AG04450 (cell line): ENCODE results near the gene SKIC2. TPM values are rescaled to one million over a fixed set of nuclear protein-coding genes. Genes with fewer than 3 reads are reported as not detected.
"Not testable (repeated sequence)": the region's sequence is repeated elsewhere in the genome, so short reads cannot be mapped to it uniquely, and the experiment has no call there.

Source experiments
- CTCF ChIA-PET: fragments of 300-600, 350-600 bp; formaldehyde crosslinking; extraction: SDS; loops from one replicate; lab custom pipeline; 2022; ENCODE audit warnings: antibody characterized with exemption, inconsistent platforms; lab: Charles Lee
- POLR2A ChIA-PET: fragments of 350-600 bp; formaldehyde crosslinking; extraction: SDS; loops from one replicate; lab custom pipeline; 2021; ENCODE audit warnings: antibody characterized with exemption, inconsistent platforms; lab: Yijun Ruan, JAX
- DNase-seq: peaks from one replicate; pipeline ENCODE4 v3.0.0-alpha.2; 2011; ENCODE audit warnings: low read depth, low spot score
- H3K27ac ChIP-seq: one replicate; pipeline ENCODE4 v1.5.1; 2012; ENCODE audit warnings: low read depth, low read length, control low read depth
- H3K27me3 ChIP-seq: one replicate; pipeline ENCODE4 v1.6.0; 2012; ENCODE audit warnings: low read length; ENCODE audit not compliant: control insufficient read depth, insufficient read depth
- H3K4me3 ChIP-seq: 2 replicates; pipeline ENCODE4 v1.5.1; 2011; ENCODE audit warnings: mild to moderate bottlenecking, low read depth, low read length, control low read depth
- H3K9me3 ChIP-seq: 2 replicates; pipeline ENCODE4 v1.5.1; 2012; ENCODE audit warnings: low read length; ENCODE audit not compliant: control insufficient read depth, insufficient read depth
- CTCF ChIP-seq: IDR thresholded peaks from 2 replicates; pipeline ENCODE4 v1.5.1; 2011; ENCODE audit warnings: low read depth, low read length, control low read depth, inconsistent platforms
- polyA plus RNA-seq: library from polyadenylated mRNA; depleted of rRNA; stranded (reverse); fragments of >200 nt; gene quantifications from 2 replicates; pipeline ENCODE4 v1.2.3, GENCODE V29; 2011

The SKIC2 gene
- polyA plus RNA-seq, 1 experiment: 26.0 TPM

DNA sequence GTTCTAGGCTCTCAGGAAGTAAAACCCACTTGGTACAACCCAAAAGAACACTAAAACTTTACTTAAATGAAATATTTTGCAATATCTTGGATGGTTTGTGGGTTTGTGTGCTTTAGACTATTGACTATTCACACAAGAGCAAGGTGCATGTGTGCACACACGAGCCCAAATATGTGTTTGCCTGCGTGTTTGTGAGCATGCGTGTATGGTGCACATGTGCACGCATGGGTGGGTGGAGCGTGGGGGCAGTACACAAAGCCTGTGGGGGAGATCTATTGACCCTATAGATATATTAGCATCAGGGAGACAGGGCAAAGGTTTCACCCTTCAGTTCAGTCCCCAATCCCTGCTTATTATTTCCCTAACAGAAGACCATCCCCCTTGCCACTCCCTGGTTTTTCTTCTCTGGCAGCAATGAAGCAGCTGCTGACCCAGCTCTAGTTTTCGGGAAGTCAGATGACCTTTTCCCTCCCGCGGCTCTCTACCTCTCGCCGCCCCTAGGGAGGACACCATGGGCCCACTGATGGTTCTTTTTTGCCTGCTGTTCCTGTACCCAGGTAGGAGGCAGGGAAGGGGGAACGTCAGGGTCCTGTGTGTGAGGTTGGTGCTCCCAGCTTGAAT lies 31.6 kb upstream of the SKIC2 start, which contains the start of gene C2:
Gene C2 (plus strand): TSS at position 476 of the 621 bp plus-strand sequence. CDS start 36 bp downstream, at position 512.
- ChIA-PET POLR2A (no interaction called here), CTCF (no interaction called here)
- Histone ChIP-seq H3K27me3 (peaks cover 3% of the 10 kb centered on the region), H3K9me3 (no peaks in the 10 kb centered on the region; the same call in 1 of the 2 replicates), H3K27ac (no peak within 1 kb of the TSS), H3K4me3 (no peak within 1 kb of the TSS)
- DNase-seq: no peak
- TF ChIP-seq CTCF: no peak

- Histone ChIP-seq H3K27ac (no peak overlapping the region), H3K4me3 (no peak overlapping the region), H3K27me3 (peaks cover 3% of the 10 kb centered on the region), H3K9me3 (no peaks in the 10 kb centered on the region; the same call in 1 of the 2 replicates)
- TF ChIP-seq CTCF: no peak
- no peak for DNase-seq
- ChIA-PET POLR2A (no interaction called here), CTCF (no interaction called here)
Measured at GRCh38 chr6:31927863-31928671, 30.9 kb upstream of the SKIC2 start.

DNA sequence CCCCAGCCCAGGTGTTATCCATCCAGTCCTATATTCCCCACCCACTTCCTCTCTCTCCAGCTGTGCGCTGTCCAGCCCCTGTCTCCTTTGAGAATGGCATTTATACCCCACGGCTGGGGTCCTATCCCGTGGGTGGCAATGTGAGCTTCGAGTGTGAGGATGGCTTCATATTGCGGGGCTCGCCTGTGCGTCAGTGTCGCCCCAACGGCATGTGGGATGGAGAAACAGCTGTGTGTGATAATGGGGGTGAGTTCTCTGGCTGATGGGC lies 30.4 kb upstream of the SKIC2 start:
- Histone ChIP-seq H3K27ac (no peak overlapping the region), H3K27me3 (peaks cover 3% of the 10 kb centered on the region), H3K4me3 (no peak overlapping the region), H3K9me3 (no peaks in the 10 kb centered on the region; the same call in 1 of the 2 replicates)
- no peak for TF ChIP-seq CTCF
- ChIA-PET POLR2A (no interaction called here), CTCF (no interaction called here)
- no peak for DNase-seq

DNA sequence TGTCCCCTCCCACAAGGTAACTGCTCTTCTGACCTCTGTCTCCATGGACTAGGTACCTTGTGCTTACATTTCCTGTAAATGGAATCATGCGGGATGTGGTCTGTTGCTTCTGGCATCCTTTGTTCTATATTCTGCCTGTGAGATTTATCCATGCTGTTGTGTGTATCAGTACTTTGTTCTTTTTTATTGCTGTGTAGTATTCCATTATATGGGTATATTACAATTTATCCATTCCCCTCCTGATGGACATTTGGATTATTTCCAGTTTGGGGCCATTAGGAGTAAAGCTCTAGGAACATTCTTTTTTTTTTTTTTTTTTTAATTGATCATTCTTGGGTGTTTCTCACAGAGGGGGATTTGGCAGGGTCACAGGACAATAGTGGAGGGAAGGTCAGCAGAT lies 28.0 kb upstream of the SKIC2 start:
- TF ChIP-seq CTCF: no peak
- CTCF ChIA-PET: interaction anchor here (1.1 to 1.3 kb wide), 2 partner anchors 8 to 21 kb away, joined by 4 to 7 read pairs; no protein-coding TSS in a partner anchor
- H3K9me3 ChIP-seq: no peaks in the 10 kb centered on the region; the same call in 1 of the 2 replicates
- POLR2A ChIA-PET: no interaction called here
- H3K27me3 ChIP-seq: peaks cover 1% of the 10 kb centered on the region
- no peak overlapping the region for H3K4me3 ChIP-seq
- DNase-seq: no peak
- H3K27ac ChIP-seq: no peak overlapping the region

GRCh38 chr6:31932137-31932536 lies 26.8 kb upstream of the SKIC2 start:
- H3K9me3 ChIP-seq, CTCF ChIA-PET, POLR2A ChIA-PET, H3K27ac ChIP-seq, H3K27me3 ChIP-seq, H3K4me3 ChIP-seq, DNase-seq: not testable (repeated sequence)
